Measurements from ENCODE around the gene AFF3.

The AFF3 gene

DNA sequence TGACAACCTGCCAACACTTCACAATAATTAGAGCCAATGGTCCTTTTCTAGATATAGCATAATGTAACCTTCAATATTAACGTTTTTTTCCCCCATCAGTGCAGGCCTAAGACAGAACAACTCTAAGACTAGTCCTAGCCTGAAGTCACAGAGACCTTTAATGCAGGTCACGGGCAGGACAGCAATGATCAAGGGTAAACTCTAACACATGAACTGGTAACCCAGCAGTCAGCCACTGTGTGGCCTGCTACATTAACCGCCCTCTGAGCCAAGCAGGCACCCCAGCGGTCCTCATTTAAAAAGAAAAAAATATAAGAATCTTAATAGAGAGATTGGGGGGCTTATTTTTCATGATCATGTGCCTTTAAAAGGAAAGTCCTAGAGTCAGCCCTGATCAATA is 290.6 kb downstream of the AFF3 start:
- no peak for DNase-seq

- no peak for DNase-seq
These were observed 291.3 kb downstream of the AFF3 start for GRCh38 chr2:99851089-99851488.

DNA sequence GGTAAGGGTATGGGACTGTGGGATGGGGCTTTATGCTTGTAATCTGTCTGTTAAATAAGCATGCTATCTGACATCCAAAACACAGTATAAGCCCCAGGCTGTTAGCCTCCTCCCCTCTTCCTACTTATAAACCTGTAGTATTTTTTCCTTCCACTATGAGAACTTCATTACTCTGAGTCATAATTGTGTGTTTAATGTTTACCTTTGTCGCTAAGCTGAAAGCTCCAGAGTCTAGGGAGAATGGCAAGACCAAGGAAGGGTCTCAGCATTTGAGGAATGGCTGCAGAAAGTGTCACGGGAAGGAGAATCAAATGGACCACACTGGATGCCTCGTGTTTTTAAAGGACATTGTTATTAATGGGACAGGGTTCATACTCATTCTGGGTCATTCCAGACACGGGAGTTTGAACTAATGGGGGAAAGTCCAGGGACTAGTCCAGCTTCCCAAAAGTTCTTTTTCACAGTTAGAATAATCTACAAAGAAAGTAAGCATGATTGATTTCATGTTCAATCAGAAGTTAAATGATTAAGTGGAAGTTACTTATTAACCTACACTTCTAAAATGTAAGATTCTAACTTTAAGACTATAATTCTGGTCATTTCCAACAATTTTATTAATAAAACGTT is 292.2 kb downstream of the AFF3 start:
- peak; percentile 64 for DNase-seq

DNA sequence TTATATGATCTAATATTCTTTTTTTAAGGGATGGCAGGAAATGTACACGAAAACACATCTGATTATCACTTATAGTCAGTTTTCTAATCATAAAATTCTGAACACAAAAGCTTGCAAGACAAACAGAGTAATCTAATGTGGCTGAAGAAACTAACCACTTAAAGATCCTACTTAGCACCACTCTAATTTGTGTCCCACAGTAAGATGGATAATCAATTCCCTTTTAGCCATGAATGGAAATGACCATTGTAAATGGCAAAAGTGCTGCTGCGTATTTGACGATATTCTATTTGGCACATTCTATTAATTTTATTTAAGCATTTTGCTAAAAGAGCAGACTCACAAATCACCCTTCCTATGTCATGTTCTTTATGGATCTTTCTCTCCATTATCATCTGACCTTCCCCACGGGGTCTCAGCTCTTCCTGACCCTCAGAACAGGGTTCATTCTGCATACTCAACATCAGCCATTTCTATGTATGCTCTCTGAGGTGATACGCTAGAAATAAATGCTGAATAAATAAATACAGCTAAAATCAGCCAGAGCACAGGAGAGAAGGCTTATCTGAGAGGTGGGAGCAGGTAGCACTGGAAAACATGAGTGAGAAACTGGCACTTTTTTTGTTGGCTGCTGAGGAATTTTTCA is 295.8 kb downstream of the AFF3 start:
- no peak for DNase-seq

DNA sequence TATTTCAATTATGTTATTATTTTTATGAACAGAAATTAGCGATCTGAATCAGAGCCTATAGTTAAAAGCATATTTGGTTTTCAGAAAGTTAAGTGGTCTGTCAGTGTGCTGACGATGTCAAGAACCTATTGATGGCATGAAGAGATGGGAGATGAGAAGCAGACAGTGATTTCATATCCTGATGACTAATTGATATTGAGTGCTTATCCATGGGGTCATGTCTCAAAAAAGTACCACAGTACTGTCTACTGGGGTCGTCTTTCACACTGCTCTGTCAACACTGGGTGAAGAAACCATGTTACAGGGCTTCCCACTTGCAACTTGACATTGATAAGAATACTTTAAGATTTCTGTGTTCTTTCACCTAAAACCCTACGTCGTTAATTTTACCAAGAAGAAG is 297.1 kb downstream of the AFF3 start:
- DNase-seq = no peak

- DNase-seq = no peak
These were observed 299.9 kb downstream of the AFF3 start for GRCh38 chr2:99842451-99842850.

DNA sequence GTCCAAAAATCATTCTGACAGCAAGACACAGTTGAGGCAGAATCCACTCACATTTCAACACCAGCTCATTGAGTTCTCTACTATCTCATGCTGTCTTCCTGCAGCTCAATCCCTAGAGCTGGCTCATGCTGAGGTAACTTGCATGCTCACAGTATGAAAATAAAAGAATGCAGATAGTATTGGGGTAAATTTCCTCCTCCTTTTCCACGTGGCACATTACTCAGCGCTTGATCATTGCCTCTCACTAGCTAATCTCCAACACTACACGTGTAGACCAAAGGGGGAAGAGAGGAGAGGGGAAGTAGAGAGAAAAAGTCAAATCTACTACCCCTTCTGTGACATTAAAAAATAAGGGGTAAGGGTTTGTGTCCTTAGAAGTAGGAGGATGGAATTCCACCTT is 300.6 kb downstream of the AFF3 start:
- no peak for DNase-seq

GRCh38 chr2:99840831-99841230 is 301.6 kb downstream of the AFF3 start:
- DNase-seq = no peak

DNA sequence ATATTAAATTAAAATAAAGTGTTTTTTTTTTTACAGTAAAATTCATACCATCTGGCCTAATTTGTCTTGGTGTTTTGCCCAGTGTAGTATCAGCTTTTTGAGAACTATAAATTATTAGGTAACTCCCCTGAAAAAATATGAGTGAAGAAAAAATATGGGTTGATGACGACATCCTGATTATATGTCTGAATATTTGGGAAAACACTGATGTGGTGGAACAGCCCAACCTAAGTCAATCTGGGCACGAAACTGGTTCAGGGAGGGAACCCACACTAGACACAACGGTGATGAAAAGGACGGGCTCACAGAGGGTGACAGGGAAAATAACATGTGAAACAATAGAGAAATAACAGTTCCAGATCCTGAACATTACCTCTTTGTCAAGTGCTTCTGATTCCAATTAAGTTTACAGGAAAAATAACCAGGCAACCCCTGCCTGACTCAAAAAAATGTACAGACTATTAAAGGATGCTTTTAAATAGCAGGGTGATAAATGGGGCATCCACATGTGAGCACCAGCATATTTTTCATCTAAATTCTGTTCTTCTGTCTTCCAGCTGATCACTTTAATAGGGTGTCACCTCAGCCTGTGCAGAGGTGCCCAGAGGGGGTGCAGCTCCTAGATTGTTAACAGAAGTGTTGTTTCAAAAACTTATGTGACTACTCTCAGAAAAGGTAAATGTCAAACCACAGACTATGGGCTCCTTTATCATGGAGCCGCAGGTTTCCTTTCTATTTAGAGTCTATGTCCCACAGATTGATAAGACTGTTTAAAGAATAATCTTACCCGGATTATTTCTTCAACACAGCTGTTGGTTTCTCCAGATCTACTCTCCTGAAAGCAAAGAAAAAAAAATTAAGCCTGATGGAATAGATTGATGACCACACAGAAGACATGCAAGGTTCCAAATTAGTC is 305.4 kb downstream of the AFF3 start:
- no peak for DNase-seq

- DNase-seq = no peak
These were observed 308.0 kb downstream of the AFF3 start for GRCh38 chr2:99834426-99834825.

DNA sequence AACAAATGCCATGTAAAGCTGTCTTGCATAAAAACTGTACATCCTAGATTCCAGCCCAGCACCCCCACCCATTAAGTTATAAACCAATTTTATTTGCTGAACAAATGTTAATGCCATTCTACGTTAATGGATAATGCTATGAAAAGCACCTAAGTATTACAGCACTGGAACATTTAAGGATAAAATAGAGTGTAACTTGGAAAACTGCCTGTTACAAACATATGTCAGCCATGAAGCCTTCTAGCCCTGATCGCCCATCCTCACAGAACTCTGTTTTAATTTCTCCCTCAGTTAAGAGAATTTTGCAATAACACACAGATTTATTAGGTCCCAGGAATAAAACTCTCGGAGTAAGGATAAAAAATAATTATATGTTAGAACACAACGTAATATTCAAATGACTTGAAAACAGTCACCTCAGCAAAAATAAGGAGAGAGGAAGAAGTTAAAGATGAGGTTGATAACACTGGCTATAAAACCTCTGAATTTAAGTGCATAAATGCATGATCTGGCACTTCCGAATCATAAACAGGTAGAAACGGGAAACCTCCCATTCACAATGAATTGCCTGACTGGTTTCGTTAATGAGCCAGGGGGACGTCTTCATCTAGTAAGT is 308.7 kb downstream of the AFF3 start:
- no peak for DNase-seq

GRCh38 chr2:99832926-99833325 is 309.5 kb downstream of the AFF3 start:
- DNase-seq = no peak

GRCh38 chr2:99831772-99832171 is 310.6 kb downstream of the AFF3 start:
- no peak for DNase-seq

- DNase-seq = no peak
These were observed 314.9 kb downstream of the AFF3 start for GRCh38 chr2:99827296-99827999.

GRCh38 chr2:99825630-99826029 is 316.8 kb downstream of the AFF3 start:
- DNase-seq = no peak

DNA sequence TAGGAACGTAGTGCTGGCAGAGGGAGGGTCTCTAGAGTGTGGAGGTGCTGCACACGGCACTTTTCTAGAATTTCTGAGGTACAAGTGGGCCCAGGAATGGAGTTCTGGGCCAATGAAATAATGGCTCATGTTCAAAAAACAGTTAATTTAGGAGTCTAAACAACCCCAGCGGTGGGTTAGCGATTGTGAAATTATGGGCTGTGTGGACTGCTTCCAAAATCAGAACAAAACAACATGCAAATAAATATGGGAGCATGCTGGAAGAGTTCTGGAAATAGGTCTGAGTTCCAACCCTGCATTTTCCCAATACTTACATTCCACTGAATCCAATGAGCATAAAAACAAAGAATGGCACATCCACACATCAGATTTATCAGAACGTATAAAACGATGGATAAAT is 317.6 kb downstream of the AFF3 start:
- no peak for DNase-seq

- DNase-seq = no peak
These were observed 319.7 kb downstream of the AFF3 start for GRCh38 chr2:99822474-99823207.

- no peak for DNase-seq
These were observed 320.4 kb downstream of the AFF3 start for GRCh38 chr2:99821984-99822383.

DNA sequence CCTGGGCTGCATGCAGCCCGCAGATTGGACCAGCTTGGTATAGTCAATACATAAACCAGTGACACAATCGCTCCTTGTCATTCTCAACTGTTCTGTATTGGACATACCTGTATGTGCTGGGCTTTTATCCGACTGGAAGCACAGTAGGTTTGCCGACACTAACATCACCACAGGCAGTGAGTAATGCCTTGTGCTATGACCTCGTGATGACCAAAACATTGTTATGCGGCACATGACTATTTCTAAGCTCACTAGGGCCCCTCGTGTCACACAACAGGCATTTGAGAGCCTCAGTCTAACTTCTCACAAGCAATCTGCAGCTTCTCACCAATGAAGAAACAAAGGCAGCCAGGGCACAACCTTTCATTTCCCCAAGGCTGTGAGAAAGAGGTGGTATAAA is 320.8 kb downstream of the AFF3 start:
- no peak for DNase-seq

GRCh38 chr2:99821039-99821438 is 321.4 kb downstream of the AFF3 start:
- peak; percentile 62 for DNase-seq

- peak; percentile 93 for DNase-seq
These were observed 322.6 kb downstream of the AFF3 start for GRCh38 chr2:99819766-99820165.

GRCh38 chr2:99818842-99819241 is 323.5 kb downstream of the AFF3 start:
- peak; percentile 66 for DNase-seq
